GM18868 (cell line): ENCODE measurements around the gene SETDB1.
"Not testable (repeated sequence)": the region's sequence is repeated elsewhere in the genome, so short reads cannot be mapped to it uniquely, and the experiment has no call there.

Source experiments
- ATAC-seq: cut with Tn5 transposase; IDR thresholded peaks from one replicate; pipeline ENCODE4 v1.9.1; 2021; ENCODE audit warnings: mild to moderate bottlenecking, moderate library complexity; ENCODE audit not compliant: unreplicated experiment

SETDB1 gene

GRCh38 chr1:150926097-150926741 lies at the start of gene SETDB1:
TSS of gene SETDB1 (plus strand) at chr1:150926363. CDS start at chr1:150927715, 1,352 bp downstream.
- ATAC-seq, result peak; percentile 79

- not testable (repeated sequence) for ATAC-seq
Measured at GRCh38 chr1:150878931-150879330, 47.2 kb upstream of the SETDB1 start.

- no peak for ATAC-seq
Measured at GRCh38 chr1:150881331-150882070, 44.7 kb upstream of the SETDB1 start.

GRCh38 chr1:150883121-150883520 lies 43.0 kb upstream of the SETDB1 start:
- ATAC-seq, result not testable (repeated sequence)

- ATAC-seq, result no peak
Measured at GRCh38 chr1:150887018-150887417, 39.1 kb upstream of the SETDB1 start, which contains the start of gene CTXND2. TSS of gene CTXND2 (plus strand) at chr1:150887136. CDS start at chr1:150912315, 25,179 bp downstream.

- ATAC-seq, result no peak
Measured at GRCh38 chr1:150888727-150889126, 37.4 kb upstream of the SETDB1 start.

GRCh38 chr1:150890033-150890416 lies 36.1 kb upstream of the SETDB1 start:
- peak; percentile 61 for ATAC-seq

GRCh38 chr1:150893336-150893913 lies 32.7 kb upstream of the SETDB1 start:
- no peak for ATAC-seq

- ATAC-seq, result no peak
Measured at GRCh38 chr1:150895618-150896017, 30.5 kb upstream of the SETDB1 start.

GRCh38 chr1:150899795-150900194 lies 26.4 kb upstream of the SETDB1 start:
- not testable (repeated sequence) for ATAC-seq

- ATAC-seq, result no peak
Measured at GRCh38 chr1:150902346-150902745, 23.8 kb upstream of the SETDB1 start.

GRCh38 chr1:150902751-150903150 lies 23.4 kb upstream of the SETDB1 start:
- no peak for ATAC-seq

GRCh38 chr1:150905301-150905700 lies 20.9 kb upstream of the SETDB1 start:
- no peak for ATAC-seq

GRCh38 chr1:150906329-150906728 lies 19.8 kb upstream of the SETDB1 start:
- no peak for ATAC-seq

GRCh38 chr1:150906813-150907212 lies 19.4 kb upstream of the SETDB1 start:
- ATAC-seq, result no peak

GRCh38 chr1:150909585-150910180 lies 16.5 kb upstream of the SETDB1 start:
- ATAC-seq, result no peak

- ATAC-seq, result no peak
Measured at GRCh38 chr1:150912623-150913022, 13.5 kb upstream of the SETDB1 start.

- ATAC-seq, result no peak
Measured at GRCh38 chr1:150917387-150917786, 8.8 kb upstream of the SETDB1 start.

- ATAC-seq, result peak; percentile 73
Measured at GRCh38 chr1:150922519-150922975, 3.6 kb upstream of the SETDB1 start.

GRCh38 chr1:150925080-150925479 lies 1.1 kb upstream of the SETDB1 start:
- ATAC-seq, result no peak

- ATAC-seq, result no peak
Measured at GRCh38 chr1:150927624-150928023, 1.5 kb downstream of the SETDB1 start.
